GM19324 (cell line): ENCODE results near the gene TCEA2.

ENCODE experiments used
- ATAC-seq: cut with Tn5 transposase; IDR thresholded peaks from one replicate; pipeline ENCODE4 v1.9.1; 2021; ENCODE audit warnings: mild to moderate bottlenecking, moderate library complexity; ENCODE audit not compliant: unreplicated experiment, low FRiP score

The TCEA2 gene

DNA sequence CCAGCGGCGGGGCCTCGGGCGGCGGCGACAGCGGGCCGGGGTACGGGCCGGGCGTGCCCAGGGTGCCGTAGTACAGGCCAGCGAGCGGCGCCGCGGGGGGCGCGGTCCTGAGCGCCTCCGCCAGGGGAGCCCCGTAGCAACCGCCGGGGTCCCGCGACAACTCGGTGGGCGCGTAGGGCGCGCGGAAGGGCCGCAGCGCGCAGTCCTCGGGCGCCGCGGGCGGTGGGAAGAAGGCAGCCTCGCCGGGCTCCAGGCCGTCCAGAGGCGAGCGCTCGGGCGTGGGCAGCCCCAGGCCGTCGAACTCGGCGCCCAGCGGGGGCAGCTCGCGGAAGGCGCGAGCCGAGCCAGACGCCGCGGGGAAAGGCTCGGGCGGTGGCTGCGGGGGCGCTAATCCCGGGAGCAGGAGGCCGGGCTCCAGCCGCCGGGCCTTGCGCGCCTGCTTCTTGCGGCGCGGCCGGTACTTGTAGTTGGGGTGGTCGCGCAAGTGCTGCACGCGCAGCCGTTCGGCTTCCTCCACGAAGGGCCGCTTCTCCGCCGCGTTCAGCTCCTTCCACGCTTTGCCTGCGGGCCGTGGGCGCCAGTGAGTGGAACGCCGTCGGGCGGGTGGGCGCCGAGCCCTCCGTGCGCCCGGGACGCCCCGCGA lies 14.5 kb upstream of the TCEA2 start:
- no peak for ATAC-seq

DNA sequence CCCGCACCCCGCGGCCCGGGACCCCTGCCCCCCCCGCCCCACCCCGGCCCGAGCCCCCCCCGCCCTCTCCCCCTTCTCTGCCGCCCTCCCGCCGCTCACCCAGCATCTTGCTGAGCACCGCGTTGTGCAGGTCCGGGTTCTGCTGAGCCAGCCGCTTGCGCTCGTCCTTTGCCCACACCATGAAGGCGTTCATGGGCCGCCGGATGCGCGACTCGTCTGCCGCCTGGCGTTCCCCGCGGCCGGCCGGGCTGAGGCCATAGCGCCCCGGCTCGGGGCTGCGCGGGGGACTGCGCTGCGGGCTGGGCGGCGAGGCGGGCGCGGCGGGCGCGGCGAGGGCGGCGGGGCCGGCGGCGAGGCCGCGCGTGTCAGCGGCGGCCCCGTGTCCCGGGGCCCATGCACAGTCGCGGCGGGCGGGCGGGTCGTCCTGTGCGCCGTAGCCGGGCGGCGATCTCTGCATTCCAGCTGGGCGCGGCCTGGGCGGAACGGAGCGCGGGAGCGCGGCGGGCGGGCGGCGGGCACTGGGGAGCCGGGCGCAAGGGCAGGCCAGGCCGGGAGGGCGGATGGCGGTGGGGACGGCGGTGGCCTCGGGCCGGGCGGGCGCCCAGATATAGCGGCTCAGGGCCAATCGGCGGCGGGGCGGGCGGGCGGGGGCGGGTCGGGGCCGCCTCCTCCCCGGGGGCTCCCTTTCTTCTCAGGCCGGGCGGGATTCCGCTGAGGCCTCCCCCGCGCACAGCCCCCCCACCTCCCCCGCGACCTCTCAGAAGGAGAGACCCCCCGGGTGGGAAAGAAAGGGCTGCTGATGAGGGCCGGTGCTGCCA lies 13.7 kb upstream of the TCEA2 start, which contains the start of gene SOX18:
Gene SOX18 (minus strand): TSS at position 580 of the 818 bp plus-strand sequence. CDS start 123 bp downstream, at position 457.
- ATAC-seq, result no peak

DNA sequence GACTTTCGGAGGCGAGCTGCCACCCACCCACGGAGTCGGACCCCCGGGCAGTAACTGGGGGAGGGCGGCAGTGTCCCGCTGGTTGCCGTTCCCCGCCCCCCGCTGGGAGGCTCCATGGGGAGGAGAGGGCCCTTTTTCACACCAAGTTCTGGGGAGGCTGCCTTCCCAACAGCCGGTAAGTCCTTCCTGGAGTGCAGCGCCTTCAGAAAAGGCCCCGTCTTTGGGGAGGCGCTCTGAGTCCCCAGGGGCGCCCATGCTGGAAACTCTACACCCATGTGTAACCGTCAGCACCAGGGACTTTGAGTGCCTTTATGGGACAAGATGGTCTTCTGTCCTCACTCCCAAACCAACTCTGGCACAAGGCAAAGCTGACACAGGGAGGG lies 13.1 kb upstream of the TCEA2 start:
- no peak for ATAC-seq

DNA sequence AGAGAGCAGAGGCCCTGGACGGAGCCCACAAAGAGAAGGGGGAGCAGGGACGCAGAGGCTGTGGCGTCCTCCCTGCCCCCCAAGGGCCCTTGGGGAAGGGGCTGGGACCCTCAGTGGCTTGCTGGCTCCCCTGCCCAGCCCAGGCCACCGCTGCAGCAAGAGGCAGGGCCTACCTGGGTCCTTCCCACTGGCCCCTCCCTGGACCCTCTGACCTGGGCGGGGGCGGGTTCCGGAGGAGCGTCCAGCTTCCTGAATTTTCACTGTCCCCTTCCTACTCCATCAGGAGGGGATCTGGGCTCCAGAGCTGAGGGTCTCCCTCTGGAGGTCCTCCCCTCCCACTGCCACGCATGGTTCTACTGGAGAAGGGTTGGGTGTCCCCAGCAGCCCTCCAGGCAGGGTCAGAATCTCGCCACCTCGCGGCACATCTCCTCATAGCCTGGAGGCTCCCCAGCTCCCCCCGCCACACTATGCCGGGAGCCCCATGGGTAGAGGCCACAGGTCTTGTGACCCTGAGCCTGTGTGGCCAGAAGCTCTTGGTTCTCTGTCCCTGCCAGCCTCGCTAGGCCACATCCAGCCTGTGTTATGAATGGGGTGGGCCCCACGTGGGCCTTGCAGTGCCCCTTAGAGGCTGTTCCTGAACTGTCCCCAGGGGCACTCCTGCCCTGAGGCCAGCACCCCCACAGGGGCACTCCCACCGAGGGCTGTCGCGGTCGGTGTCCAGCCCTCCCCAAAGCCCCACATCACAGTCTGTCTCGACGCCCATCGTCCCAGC lies 12.6 kb upstream of the TCEA2 start:
- no peak for ATAC-seq

DNA sequence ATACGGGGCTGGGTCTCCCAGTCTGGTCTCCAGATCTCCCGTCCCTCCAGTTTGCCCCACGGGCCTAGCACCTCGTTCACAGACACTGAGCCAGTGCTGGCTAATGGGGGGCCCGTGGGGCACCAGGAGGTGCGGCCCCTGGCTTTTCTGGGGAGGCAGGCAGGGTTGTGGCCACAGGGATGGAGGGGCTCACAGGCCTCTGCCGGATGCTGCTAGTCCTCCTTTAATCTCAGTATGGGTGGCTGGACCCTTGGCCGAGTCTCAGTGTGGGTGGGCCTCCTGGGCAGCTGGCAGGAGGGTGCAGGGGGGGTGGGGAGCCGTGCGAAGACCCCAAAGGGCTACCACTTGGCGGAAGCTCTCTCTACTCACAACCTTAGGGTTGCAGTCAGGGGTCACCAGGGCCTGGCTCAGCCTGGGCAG lies 12.0 kb upstream of the TCEA2 start:
- ATAC-seq, result no peak

DNA sequence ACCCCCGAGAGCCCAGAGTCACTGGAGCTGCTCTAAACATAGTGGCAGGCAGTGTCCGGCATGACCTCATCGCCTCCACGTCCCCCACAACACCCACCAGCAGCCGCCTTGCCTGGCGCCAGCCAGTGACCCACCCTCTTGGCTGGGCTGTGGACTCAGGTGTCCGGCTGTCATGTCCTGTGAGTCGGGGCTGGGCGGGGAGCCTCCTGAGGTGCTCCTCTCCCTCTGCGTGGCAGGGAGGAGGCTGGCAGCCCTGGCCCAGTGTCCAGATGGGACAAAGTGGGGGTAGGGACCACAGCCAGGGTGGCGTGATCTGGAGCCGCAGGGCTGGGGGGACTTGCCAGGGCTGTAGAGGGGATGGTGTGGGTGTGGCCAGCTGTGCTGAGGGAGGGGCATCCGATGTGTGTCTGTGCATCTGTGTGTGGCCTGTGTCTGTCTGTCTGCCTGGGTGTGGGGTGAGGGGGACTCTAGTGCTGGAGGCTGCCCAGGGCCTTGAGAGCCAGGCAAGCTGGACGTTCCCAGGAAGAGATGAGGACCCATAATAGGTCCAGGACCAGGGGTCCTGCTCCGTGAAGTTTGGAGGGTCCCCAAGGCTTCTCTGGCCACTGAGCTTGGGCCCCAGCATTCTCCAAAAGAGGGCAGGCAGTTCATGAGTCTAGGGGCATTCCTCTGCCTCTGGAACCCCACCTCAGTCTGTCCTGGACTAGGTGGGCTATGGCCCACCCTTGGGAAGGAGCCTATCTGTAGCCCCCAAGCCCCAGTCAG lies 11.3 kb upstream of the TCEA2 start:
- ATAC-seq, result no peak

DNA sequence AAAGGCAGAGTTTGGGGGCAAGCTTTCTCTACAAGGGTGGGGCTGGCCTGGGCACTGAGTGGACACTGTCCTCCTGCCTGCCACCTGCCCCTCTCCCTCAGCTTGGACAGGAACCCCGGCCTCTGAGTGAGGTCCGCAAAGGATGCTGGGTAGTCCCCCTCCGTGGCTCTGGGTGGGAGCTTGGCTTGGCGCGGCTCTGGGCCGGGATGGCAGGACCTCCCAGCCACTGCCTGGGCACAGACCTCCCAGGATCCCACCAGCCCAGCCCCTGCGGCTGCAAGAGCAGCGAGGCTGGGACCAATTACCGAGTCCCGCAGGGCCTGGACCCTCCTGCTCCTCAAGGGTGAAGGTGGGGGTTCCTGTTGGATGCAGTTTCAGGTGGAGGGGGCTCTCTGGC lies 10.7 kb upstream of the TCEA2 start:
- ATAC-seq, result no peak

DNA sequence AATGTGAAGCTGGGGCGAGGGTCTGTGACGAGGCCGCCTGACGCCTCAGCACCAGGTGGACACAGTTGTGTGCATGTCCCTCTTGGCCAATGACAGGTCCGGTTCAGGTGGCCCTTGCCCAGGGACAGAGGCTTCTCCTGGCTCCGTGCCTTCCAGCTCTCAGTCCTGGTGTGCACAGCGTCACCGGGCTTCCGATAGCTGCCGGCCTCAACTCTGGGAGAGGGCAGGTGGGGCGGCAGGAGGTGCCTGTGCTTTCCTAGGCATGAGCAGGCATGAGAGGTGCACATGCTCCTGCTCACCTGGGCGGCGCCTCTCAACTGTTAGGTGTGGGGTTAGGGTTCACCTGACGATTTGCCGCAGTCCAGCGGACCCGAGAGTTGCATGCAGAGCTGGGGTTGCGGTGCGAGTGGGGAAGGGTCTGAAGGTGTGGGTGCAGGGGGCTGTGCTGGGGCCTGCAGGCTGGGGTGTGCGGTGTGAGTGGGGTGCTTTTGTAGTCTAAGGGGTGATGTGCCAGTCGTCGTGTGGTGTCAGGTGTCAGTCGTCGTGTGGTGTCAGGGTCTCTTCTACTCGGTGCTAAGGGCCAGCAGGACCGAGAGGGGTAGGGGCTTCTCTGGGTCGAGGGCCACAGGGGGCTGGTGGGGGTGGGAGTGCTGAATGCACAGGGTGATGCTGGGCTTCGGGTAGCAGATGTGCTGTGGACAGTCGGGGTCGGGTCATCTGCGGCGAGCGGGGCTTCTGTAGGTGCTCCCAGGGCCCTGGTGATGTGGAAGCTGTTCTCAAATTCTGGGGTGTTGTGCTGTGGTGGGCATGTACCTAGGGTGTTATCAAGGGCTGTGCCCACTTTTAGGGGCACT lies 9.8 kb upstream of the TCEA2 start:
- ATAC-seq, result no peak

DNA sequence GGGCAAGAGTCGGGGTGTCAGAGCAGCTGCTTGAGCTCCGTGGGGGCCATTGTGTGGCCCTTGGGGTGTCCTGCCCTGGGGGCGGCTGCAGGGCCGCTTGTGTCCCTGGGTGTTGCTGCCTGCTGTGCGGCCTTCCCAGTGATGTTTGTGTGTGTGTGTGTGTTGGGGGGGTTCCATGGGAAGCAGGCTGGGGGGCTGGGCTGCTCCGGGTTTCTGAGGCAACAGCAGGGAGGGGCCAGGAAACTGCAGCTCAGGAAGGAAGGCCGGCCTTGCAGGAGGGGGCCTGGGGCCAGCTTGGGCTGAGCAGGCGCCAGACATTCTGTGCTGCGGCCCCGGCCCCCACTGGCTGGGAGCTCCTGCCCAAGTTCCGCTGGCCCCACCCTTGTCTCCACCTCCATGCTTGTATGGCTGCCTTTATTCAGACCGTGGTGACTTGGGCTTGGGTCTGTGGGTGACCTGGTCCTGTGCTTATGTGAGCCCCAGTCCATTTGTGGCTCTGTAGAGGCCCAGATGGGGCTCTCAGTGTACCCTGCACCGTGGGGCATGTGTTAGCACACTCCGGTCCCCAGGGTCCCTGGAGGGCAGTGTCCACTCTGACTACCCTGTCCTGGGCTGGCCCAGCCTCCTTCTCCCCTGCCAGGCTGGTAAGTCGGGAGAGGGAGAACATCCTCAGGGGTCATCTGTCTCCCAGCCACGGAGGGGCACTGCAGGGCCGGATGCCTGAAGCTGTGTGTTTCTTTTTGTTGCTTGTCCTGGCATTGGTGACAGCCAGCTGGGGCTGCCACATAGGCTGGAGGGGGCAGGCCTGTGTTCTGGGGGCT lies 8.9 kb upstream of the TCEA2 start:
- ATAC-seq, result no peak

DNA sequence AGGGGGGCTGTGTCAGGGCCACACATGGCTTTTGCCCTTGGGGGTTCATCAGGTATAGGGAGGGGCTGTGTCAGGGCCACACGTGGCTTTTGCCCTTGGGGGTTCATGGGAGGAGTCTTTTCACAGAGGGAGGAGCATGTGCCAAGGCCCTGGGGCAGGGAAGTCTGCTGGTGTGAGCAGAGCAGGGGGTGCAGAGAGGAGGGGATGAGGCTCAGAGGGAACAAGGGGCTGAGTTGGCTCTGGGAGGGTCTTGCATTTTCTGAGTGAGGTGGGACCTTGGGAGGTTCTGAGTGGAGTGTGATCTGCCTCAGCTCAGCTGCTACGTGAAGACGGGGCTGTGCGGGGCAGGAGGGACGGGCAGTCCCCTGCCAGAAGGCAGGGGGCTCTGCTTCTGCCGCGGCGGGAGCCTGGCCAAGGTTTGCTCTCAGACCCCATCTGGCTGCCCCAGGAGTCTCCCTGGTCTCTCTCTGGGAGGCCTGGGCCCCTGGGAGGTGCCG lies 7.6 kb upstream of the TCEA2 start:
- ATAC-seq, result no peak

DNA sequence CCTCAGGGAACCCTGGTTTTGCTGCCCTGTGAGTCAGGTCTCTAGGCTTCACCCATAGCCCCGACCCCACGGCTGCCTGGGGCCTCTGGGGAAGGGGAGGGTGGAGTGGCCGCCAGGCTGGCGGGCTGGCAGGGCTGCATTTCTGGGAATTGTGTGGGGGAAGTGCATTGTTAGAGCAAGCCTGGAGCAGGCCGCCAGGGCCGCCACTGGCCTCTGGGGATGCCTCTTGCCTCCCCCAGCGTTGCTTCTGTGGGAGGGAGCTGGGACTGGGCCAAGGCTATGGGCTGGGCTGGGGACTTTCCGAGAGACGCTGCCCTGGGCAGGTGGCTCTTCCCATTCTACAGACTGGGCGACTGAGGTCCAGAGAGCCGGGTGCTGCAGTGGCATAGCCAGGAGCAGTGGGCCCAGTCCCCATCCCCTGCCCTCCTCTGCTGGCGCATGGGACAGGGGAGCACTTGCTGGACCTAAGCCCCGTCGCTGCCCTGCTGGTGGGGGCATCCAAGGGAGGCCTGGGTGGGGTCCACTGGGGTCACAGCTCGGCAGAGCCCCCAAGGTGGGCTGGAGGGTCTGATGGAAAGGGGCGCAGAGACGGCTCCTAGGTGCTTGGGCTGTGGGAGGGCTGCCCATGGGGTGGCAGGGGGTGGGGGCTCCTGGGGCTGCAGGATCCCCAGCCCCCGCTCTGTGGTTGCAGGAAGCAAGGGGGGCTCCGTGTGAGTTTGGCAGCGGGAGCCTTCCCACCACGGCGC lies 6.9 kb upstream of the TCEA2 start:
- no peak for ATAC-seq

DNA sequence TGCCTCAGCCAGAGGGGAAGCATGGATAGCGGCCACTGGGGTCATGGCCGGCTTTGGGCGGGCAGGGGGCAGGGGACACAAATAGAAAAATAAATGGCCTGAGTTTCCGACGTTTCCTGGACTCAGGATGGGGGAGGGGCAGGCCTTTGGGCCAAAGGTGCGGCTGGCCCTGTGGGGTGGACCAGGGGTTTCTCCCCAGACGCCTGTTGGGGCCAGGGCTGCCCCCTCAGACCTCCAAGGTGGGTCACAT lies 6.4 kb upstream of the TCEA2 start:
- ATAC-seq, result no peak

DNA sequence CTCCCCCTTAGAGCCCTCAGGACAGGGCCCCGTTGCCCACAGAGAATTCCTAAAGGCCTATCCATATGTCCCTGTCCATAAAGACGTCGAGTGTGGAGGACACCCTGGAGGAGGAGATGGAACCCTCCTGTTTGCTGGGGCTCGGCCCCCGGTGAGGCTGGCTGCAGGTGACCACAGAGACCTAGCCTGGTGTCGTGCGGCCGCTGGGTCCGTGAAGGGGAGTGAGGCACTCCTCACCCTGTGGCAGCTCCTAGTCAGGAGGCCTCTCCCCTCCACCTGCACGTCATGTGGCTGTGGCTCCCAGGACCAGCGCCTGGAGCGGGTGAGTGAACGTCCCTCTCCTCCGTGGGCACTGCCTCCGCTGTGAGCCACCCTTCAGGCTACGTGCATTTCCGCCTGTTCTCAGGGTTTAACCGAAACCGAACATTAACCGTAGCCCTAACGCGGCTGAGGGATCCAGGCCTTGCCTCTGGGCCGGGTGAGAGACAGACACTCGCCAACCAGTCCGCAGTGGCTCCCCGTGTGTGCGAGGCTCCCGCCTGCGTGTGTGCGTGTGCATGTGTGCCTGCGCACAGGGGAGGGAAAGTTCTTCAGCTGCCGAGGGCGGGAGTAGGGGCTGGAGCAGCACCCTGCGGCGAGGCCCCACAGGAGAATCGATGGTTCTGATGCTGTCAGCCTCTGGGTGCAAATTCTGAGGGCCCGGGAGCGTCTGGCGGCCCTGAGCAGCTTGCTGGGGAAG lies 5.9 kb upstream of the TCEA2 start:
- ATAC-seq, result no peak

DNA sequence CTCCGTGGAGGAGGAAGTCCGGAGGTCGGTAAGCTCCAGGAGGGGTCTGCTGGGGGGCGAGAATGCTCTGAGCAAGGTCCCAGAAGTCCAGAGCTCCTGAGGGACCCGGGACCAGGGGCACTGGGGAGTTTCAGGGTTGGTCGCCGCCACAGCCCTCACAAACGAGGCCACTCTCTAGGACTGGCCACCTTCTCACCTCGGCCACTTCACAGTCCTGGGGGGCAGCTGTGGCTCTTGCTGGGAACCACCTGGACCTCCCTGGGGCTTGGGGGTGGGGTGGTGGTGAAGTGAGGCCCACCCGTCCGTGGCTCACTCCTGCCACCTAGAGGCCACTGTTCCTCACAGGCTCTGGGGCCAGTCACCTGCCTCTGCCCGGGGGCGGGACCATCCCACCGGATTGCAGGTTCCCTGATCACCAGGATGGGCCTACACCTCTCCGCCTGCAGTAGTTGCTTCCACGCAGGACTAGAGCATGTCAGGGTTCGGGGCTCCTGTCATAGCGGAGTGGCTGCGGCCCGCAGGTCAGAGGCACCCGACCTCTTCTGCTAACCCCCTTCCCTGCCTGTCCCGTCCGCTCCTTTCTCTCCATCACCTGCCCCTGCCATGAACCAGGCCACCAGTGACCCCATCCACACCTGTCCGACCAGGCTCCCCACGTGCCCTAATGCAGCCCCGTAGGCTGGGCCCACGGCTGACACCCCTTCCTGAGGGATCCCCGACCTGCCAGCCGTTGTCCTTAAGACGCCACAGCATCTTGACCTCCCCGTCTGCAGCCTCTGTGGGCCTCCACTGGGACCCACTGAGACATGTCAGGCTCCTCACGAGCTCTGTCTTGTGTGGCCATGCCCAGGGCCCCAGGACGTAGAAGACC lies 5.1 kb upstream of the TCEA2 start:
- ATAC-seq, result no peak

DNA sequence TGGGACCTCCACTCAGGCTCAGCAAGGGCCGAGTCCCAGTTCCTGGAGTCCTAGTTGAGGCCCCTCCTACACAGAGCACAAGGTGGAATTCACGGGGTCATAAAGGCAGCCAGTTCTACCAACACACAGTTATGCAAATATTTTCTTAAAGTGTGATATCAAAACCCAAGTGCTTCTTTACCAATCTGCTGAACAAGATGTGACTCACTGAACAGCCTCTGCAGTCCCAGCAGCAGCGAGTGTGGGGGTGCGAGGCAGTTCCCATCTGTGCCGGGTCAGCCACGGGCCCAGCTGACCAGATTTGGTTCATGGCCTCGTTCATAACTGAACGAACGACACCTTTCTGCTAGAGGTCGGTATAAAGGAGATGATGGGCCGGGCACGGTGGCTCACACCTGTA lies 4.5 kb upstream of the TCEA2 start:
- ATAC-seq, result no peak

DNA sequence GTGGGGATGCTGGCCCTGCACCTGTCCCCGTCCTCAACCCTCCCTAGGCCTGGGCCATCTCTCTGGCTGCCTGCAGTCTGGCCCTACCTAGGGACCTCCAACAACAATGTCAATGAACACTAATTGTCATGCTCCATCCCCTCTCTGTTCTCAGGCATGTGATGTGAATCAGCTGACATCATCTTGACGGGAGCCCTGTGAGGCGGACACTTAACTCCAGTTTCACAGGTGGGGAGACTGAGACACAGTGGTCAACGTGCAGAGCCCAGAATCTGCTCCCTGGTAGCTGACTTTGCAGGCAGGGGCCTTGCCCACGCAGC lies 762 bp upstream of the TCEA2 start:
- no peak for ATAC-seq
